SU-DHL-6 (cell line): ENCODE results near the gene RIC8B.

ENCODE experiments used
- CTCF ChIP-seq: fragments of 200-600 bp; sonication (generic); IDR thresholded peaks from one replicate; pipeline ENCODE4 v1.5.1; 2017; ENCODE audit warnings: antibody characterized with exemption, mild to moderate bottlenecking, low read length, moderate library complexity; ENCODE audit not compliant: insufficient read depth, poor library complexity, severe bottlenecking
- EZH2phosphoT487 ChIP-seq: fragments of 200-600 bp; sonication (generic), shearing (Covaris generic); conservative IDR thresholded peaks from 2 replicates; pipeline ENCODE4 v1.6.1; 2018; ENCODE audit warnings: mild to moderate bottlenecking, antibody characterized with exemption, low read length, moderate library complexity, mixed read lengths

DNA sequence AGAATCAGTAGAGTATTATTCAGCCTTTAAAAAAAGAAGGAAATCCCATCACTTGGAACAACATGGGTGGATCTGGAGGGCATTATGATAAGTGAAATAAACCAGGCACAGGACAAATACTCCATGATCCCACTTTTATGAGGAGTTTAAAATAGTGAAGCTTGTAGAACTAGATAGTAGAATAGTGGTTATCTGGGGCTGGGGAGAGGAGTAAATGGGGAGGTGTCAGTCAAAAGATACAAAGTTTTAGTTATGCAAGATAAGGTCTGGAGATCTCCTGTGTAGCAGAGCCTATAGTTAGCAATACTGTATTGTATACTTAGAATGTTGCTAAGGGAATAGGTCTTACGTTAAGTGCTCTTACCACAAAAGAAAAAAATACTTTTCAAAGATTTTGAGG is 64.9 kb downstream of the RIC8B start:
- TF ChIP-seq CTCF (no peak), EZH2phosphoT487 (no peak)
